A673 (cell line): ENCODE measurements around the gene PPP2R5E.

Experiments
- CTCF ChIP-seq: fragments of 300-800, 200-600 bp; sonication (generic); conservative IDR thresholded peaks from 2 replicates; pipeline ENCODE4 v1.5.1; 2017; ENCODE audit warnings: low read depth, mild to moderate bottlenecking, antibody characterized with exemption, low read length, moderate library complexity, mixed read lengths
- EZH2 ChIP-seq: fragments of 200-600 bp; sonication (generic); IDR thresholded peaks from 2 replicates; pipeline ENCODE4 v1.6.1; 2017; ENCODE audit warnings: borderline replicate concordance, low read depth, mild to moderate bottlenecking, mixed read lengths, antibody characterized with exemption, low read length; ENCODE audit not compliant: poor library complexity, severe bottlenecking

- TF ChIP-seq EZH2 = no peak
- TF ChIP-seq CTCF = no peak
Measured at GRCh38 chr14:63435838-63436237, 107.3 kb downstream of the PPP2R5E start.
